ENCODE data around the gene STEEP1.

The STEEP1 gene
- total RNA-seq: 18.8 to 48.0 (median 33.2) reads per million in 9 experiments

DNA sequence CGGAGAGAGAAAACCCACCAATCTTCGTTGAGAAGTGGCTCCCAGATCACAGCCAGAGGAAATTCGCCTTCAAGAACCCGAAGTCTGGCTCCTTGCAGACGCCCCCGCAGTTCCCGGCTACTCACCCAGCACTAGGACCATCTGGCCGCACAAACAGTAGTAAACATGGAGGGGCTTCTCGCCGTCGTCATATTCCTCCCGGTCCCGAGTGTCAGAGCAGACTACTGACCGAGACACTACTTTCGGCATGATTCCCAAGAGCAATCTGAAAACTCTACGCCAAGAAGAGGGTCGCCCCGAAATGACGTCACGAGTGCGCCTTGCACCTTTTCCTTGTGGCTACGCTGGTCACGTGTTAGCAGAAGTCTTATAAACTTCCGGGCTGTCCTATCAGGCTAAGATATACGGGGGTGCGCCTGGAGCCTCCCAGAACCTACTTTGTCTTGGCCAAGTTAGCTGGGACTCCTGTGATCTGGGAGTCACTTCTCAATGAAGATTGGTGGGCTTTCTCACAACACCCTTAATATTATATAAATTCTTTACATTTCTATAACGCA, at the start of gene STEEP1:
Gene STEEP1, minus strand, starts transcription at position 303 of the 557 bp plus-strand sequence. Its CDS starts 54 bp downstream, at position 249.
- DNase-seq (peak; percentile 79 to 82 (median 81)), ATAC-seq (replicated peaks) (peak; percentile 99)
- H3K9me3 Mint-ChIP-seq: no peaks in the 10 kb centered on the region
- peaks cover 16% of the 10 kb centered on the region for H3K36me3 Mint-ChIP-seq (ENCODE audit: insufficient read depth)
- H3K4me3 Mint-ChIP-seq: peak within 1 kb of the TSS; percentile 81 to 91
- H3K27ac Mint-ChIP-seq: peak within 1 kb of the TSS; percentile 89 to 90
- no peaks in the 10 kb centered on the region for H3K27me3 Mint-ChIP-seq
- H3K4me1 Mint-ChIP-seq (ENCODE audit: low read depth in 2 of 2): peaks cover 6 to 14% of the 10 kb centered on the region in 2 donors

DNA sequence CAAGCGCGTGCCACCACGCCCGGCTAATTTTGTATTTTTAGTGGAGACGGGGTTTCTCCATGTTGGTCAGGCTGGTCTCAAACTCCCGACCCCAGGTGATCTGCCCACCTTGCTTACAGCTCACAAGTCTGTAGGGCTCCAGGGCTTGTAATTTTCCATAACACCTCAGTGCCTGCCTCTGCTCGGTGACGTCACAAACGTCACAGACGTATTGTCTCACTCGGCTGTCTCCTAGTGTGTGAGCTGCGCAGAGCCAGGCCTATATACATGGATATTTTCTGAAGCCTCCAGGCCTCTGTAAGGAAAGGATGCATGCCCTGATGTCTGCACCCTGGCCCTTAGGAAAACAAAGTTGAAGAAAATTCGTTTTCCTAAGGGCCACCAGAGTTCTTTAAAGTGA, 49.6 kb upstream of the STEEP1 start:
- H3K27ac Mint-ChIP-seq: peak overlapping the region in 1 of 2 donors; percentile 32
- peaks cover 11% of the 10 kb centered on the region for H3K36me3 Mint-ChIP-seq (ENCODE audit: insufficient read depth)
- no peaks in the 10 kb centered on the region for H3K27me3 Mint-ChIP-seq
- no peaks in the 10 kb centered on the region for H3K9me3 Mint-ChIP-seq
- no peak for ATAC-seq (replicated peaks)
- H3K4me3 Mint-ChIP-seq: no peak overlapping the region
- peaks cover 4 to 5% of the 10 kb centered on the region in 2 donors for H3K4me1 Mint-ChIP-seq (ENCODE audit: low read depth in 2 of 2)
- DNase-seq: no peak

- H3K4me3 Mint-ChIP-seq: peak overlapping the region; percentile 93 to 96
- DNase-seq (no peak), ATAC-seq (replicated peaks) (no peak)
- no peaks in the 10 kb centered on the region for H3K9me3 Mint-ChIP-seq
- peaks cover 13% of the 10 kb centered on the region for H3K36me3 Mint-ChIP-seq (ENCODE audit: insufficient read depth)
- H3K4me1 Mint-ChIP-seq (ENCODE audit: low read depth in 2 of 2): peaks cover 13 to 16% of the 10 kb centered on the region in 2 donors
- peak overlapping the region; percentile 95 to 97 for H3K27ac Mint-ChIP-seq
- H3K27me3 Mint-ChIP-seq: no peaks in the 10 kb centered on the region
Observed at GRCh38 chrX:119607018-119607389, 41.8 kb upstream of the STEEP1 start.

DNA sequence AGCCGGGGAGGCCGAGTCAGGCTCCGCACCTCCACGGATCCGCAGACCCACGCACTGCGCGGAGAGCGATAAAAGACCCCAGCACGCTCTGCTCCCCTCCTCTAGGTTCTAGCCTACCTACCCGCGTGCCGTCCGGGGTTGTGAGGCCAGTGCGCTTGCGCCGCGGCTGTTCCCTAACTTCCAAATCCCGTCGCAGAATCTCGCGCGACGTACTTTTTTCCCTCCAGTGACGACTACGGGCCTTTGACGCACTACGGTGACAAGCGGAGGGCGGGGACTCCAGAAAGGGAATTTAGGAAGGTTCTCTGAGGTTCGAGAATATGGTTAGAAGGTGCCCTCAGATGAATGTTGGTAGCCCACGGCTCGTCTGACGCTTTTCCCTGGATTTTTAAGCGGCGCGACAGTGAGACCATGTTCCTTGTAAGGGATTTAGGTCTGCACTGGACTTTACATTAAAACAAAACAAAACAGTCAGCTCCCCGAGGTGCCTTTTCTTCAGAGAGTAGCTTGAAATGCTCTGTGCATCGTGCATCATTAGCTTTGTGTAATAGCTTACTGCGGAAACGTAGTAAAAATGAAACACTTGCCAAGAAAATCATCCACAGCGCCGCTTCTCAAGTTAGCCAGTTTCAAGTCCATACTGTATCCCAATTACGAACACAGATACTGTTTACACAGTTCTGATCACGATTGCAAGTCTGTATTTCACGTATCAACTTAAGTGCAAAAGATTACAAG, 41.2 kb upstream of the STEEP1 start, which contains the start of gene NKRF:
Gene NKRF, minus strand, starts transcription at position 145 of the 738 bp plus-strand sequence.
- Mint-ChIP-seq H3K27me3 (no peaks in the 10 kb centered on the region), H3K4me3 (peak within 1 kb of the TSS; percentile 93 to 96), H3K4me1 (ENCODE audit: low read depth in 2 of 2) (peaks cover 15 to 16% of the 10 kb centered on the region in 2 donors), H3K9me3 (no peaks in the 10 kb centered on the region), H3K36me3 (ENCODE audit: insufficient read depth) (peaks cover 13% of the 10 kb centered on the region), H3K27ac (peak within 1 kb of the TSS; percentile 95 to 97)
- ATAC-seq (replicated peaks) (peak; percentile 76), DNase-seq (peak; percentile 84 to 89 (median 87))

- ATAC-seq (replicated peaks): peak; percentile 62
- Mint-ChIP-seq H3K27ac (peak overlapping the region; percentile 95 to 97), H3K4me1 (ENCODE audit: low read depth in 2 of 2) (peaks cover 15 to 16% of the 10 kb centered on the region in 2 donors), H3K27me3 (no peaks in the 10 kb centered on the region), H3K9me3 (no peaks in the 10 kb centered on the region), H3K36me3 (ENCODE audit: insufficient read depth) (peaks cover 20% of the 10 kb centered on the region), H3K4me3 (peak overlapping the region; percentile 93 to 96)
- DNase-seq: peak in 2 of 3 experiments; percentile 27 to 30
Observed at GRCh38 chrX:119605464-119606279, 40.5 kb upstream of the STEEP1 start.

GRCh38 chrX:119604766-119605463, 39.7 kb upstream of the STEEP1 start:
- Mint-ChIP-seq H3K36me3 (ENCODE audit: insufficient read depth) (peaks cover 24% of the 10 kb centered on the region), H3K27ac (peak overlapping the region; percentile 95 to 96), H3K4me3 (peak overlapping the region; percentile 93 to 96), H3K27me3 (no peaks in the 10 kb centered on the region), H3K4me1 (ENCODE audit: low read depth in 2 of 2) (peaks cover 12% of the 10 kb centered on the region in 2 donors), H3K9me3 (no peaks in the 10 kb centered on the region)
- ATAC-seq (replicated peaks) (no peak), DNase-seq (no peak)

DNA sequence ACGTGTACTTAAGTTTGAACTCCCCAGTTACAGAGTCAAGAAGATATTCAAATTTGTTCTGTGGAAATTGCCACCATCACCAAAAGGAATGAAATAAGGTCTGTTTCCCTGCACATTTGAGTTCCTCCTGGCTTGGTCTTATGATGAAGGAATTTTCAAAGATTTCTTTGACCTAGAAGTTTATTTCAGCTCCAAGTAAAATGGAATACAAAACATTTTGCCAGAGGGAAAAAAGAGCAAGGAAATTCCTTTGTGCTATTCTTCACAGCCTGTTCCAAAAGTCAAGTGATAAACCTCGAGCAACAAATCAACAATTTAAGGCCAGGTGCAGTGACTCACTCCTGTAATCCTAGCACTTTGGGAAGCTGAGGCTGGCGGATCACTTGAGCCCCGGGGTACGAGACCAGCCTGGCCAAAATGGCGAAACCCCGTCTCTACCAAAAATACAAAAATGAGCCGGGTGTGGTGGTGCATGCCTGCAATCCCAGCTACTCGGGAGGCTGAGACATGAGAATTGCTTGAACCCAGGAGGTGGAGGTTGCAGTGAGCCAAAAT, 37.6 kb upstream of the STEEP1 start:
- no peak overlapping the region for H3K4me3 Mint-ChIP-seq
- peaks cover 24% of the 10 kb centered on the region for H3K36me3 Mint-ChIP-seq (ENCODE audit: insufficient read depth)
- ATAC-seq (replicated peaks): no peak
- H3K27me3 Mint-ChIP-seq: no peaks in the 10 kb centered on the region
- no peaks in the 10 kb centered on the region for H3K9me3 Mint-ChIP-seq
- no peak overlapping the region for H3K27ac Mint-ChIP-seq
- peaks cover 12 to 16% of the 10 kb centered on the region in 2 donors for H3K4me1 Mint-ChIP-seq (ENCODE audit: low read depth in 2 of 2)
- no peak for DNase-seq

DNA sequence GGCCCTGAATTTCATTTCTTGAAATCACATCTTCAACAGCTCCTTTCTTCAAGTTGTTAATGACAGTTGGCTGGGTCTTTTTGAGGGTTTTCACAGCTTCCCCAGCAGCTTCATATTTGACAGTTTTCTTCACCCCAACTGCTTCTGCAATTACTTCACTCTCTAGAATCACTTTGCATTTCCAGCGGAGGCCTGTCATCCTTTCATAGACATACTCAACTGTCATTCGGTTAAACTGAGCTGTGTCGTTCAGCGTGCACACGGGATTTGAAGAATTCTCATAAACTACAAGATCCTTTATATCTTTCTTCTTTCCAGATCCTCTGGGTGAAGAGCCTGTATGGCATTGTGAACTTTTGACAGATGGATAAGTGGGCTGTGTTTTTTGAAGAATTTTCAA, 24.6 kb upstream of the STEEP1 start:
- ATAC-seq (replicated peaks): no peak
- Mint-ChIP-seq H3K27ac (peak overlapping the region in 1 of 2 donors; percentile 56), H3K4me3 (no peak overlapping the region), H3K9me3 (no peaks in the 10 kb centered on the region), H3K27me3 (no peaks in the 10 kb centered on the region), H3K36me3 (ENCODE audit: insufficient read depth) (peaks cover 33% of the 10 kb centered on the region), H3K4me1 (ENCODE audit: low read depth in 2 of 2) (peaks cover 0 to 5% of the 10 kb centered on the region in 2 donors)
- no peak for DNase-seq

DNA sequence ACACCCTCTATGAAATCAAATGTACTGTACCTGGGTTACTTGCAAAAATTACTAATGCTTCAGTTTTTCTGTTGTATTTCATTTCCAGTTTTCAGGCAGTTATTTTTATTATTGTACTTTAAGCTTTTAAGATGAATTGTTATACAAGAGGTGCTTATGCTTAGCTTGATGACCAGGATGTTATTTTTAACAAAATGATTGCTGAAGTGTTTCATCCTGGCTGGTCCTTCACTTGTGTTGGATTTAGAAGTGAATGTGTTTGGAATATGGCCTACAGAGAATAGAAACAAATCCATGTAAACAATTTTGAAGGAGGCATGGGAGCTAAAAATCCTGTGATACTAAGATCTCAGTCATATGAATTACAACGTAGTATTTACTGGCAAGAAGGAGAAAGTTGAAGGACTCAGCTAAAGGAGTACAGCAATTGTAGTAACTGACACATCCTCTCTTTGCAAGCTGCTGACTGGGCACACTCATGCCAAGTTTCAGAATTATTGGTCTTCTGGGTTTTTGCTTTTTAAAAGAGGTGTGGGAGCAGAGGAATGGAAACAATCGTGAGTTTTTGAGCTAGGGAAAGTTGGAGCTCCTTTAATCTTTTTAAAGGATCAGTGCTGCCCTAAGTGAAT, 18.3 kb upstream of the STEEP1 start:
- Mint-ChIP-seq H3K27ac (peak overlapping the region; percentile 39 to 68), H3K9me3 (no peaks in the 10 kb centered on the region), H3K36me3 (ENCODE audit: insufficient read depth) (no peaks in the 10 kb centered on the region), H3K4me1 (ENCODE audit: low read depth in 2 of 2) (peaks cover 0 to 2% of the 10 kb centered on the region in 2 donors), H3K27me3 (no peaks in the 10 kb centered on the region), H3K4me3 (no peak overlapping the region)
- no peak for ATAC-seq (replicated peaks)
- DNase-seq: no peak

- DNase-seq: no peak
- peaks cover 2 to 4% of the 10 kb centered on the region in 2 donors for H3K4me1 Mint-ChIP-seq (ENCODE audit: low read depth in 2 of 2)
- ATAC-seq (replicated peaks): no peak
- no peak overlapping the region for H3K27ac Mint-ChIP-seq
- peaks cover 9% of the 10 kb centered on the region for H3K36me3 Mint-ChIP-seq (ENCODE audit: insufficient read depth)
- H3K4me3 Mint-ChIP-seq: no peak overlapping the region
- H3K27me3 Mint-ChIP-seq: no peaks in the 10 kb centered on the region
- H3K9me3 Mint-ChIP-seq: no peaks in the 10 kb centered on the region
Observed at GRCh38 chrX:119579414-119579813, 14.2 kb upstream of the STEEP1 start.

DNA sequence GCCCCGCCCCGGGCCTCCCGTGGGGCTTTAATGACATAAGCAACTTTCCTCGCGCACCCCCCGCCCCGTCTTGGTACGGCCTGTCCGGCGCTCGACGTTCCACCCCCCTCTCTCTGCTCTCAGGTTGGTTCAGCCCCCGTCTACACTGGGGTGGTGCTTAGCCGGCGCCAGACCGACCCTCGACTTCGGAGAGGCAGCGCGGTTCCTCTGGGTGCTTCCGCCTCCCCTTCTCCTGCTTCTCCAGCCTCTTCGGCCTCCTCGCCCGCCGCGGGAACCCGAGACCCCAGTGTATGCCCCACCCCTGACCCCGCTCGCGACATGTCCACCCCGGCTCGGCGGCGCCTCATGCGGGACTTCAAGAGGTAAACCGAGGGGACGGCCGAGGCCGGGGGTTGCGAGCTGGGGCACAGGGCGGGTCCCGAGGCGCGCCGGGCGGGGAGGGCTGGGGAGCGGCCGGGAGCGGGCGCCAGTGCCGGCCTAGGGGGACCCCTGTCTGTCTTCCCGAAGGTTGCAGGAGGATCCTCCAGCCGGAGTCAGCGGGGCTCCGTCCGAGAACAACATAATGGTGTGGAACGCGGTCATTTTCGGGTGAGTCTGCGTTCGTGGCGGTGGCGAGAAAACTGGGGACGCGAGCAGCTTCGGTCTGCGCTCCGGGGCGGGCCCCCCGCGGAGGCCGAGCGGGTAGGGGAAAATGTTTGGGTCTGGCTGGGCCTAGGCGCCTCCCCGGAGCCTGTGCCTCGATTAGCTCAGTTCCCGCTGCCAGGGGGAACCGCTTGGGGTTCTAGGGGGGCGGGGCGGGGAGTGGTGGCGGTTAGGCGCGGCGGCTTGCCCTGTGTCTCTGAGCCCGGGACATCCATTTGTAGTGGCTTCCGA, 9.4 kb upstream of the STEEP1 start, which contains the start of gene UBE2A:
Gene UBE2A, plus strand, starts transcription at position 170 of the 873 bp plus-strand sequence. Its CDS starts 149 bp downstream, at position 319.
- H3K27me3 Mint-ChIP-seq: no peaks in the 10 kb centered on the region
- peaks cover 9 to 16% of the 10 kb centered on the region in 2 donors for H3K4me1 Mint-ChIP-seq (ENCODE audit: low read depth in 2 of 2)
- peak within 1 kb of the TSS; percentile 85 to 89 for H3K27ac Mint-ChIP-seq
- peaks cover 12% of the 10 kb centered on the region for H3K36me3 Mint-ChIP-seq (ENCODE audit: insufficient read depth)
- H3K4me3 Mint-ChIP-seq: peak within 1 kb of the TSS; percentile 89 to 92
- H3K9me3 Mint-ChIP-seq: no peaks in the 10 kb centered on the region
- ATAC-seq (replicated peaks): peak; percentile 91
- DNase-seq: peak; percentile 82 to 86 (median 86)
